Esophagus (tissue), 2 donors: ENCODE results near the gene BMERB1. TPM values are rescaled to one million over a fixed set of nuclear protein-coding genes. Genes with fewer than 3 reads are reported as not detected.

ENCODE experiments used
- H3K27ac ChIP-seq, 2 donors: one replicate each; pipeline ENCODE4 v1.5.1; 2013; ENCODE audit warnings: low read depth in 2 of 2, mild to moderate bottlenecking in 2 of 2, inconsistent platforms in 1 of 2, low read length in 1 of 2, moderate library complexity in 1 of 2
- H3K27me3 ChIP-seq, 2 donors: one replicate each; pipeline ENCODE4 v1.6.1; 2013; ENCODE audit warnings: low read length in 2 of 2, control low read depth in 1 of 2, mild to moderate bottlenecking in 1 of 2; ENCODE audit not compliant: insufficient read depth in 2 of 2, control insufficient read depth in 1 of 2
- H3K36me3 ChIP-seq, 2 donors: one replicate each; pipeline ENCODE4 v1.6.1; 2013; ENCODE audit warnings: low read length in 1 of 2; ENCODE audit not compliant: control insufficient read depth in 2 of 2, insufficient read depth in 2 of 2
- H3K4me1 ChIP-seq, 2 donors: one replicate each; pipeline ENCODE4 v1.6.1; 2013; ENCODE audit warnings: low read length in 1 of 2; ENCODE audit not compliant: control insufficient read depth in 2 of 2, insufficient read depth in 2 of 2
- H3K4me3 ChIP-seq, 2 donors: one replicate each; pipeline ENCODE4 v1.5.1; 2013; ENCODE audit warnings: low read length in 2 of 2, mild to moderate bottlenecking in 2 of 2, low read depth in 1 of 2, moderate library complexity in 1 of 2
- H3K9me3 ChIP-seq, 2 donors: one replicate each; pipeline ENCODE4 v1.6.1; 2013; ENCODE audit warnings: mild to moderate bottlenecking in 2 of 2, low read depth in 1 of 2, low read length in 1 of 2, moderate library complexity in 1 of 2; ENCODE audit not compliant: control insufficient read depth in 2 of 2, insufficient read depth in 1 of 2
- WGBS, 2 donors: extraction: QIAGEN DNeasy Blood & Tissue Kit; methylation state at CpG; one replicate each; pipeline ENCODE4 v1.1.7; 2013; 5-methylcytosine and 5-hydroxymethylcytosine counted together
- polyA plus RNA-seq, 2 donors: library from polyadenylated mRNA; stranded (reverse); fragments of 200-250 nt; gene quantifications; one replicate each; pipeline ENCODE4 v1.2.3, GENCODE V29; 2013
- donor health status: healthy with polysubstance abuse.
- donor health status: Bipolar disorder and iron deficiency.

BMERB1 gene
- polyA plus RNA-seq, 2 donors: 2.4 to 9.5 TPM

DNA sequence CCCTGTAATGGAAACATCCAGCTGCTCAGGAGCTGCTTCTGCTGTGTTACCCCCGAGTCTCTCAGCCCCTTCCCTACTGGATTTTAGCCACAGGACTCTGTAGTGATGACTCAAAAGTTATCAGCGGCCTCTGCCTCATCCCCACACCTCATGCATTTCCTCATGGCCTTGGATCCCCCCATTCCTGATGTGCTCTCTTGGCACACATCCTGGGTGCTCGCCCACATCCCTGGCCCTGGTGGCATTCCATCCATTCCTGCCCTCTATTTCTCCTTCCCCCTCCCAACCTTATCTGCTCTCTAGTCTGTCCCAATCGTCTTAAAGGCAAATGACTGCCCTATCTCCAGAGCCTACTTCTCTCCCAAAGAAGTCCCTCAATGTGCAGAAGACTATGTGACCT is 184.0 kb downstream of the BMERB1 start:
- Histone ChIP-seq H3K27me3 (no peaks in the 10 kb centered on the region), H3K27ac (no peak overlapping the region), H3K9me3 (no peaks in the 10 kb centered on the region), H3K4me1 (no peaks in the 10 kb centered on the region), H3K36me3 (peaks cover 15 to 31% of the 10 kb centered on the region in 2 donors), H3K4me3 (no peak overlapping the region)
- 92 to 94% methylated on average over 4 of the region's 4 CpGs for WGBS, 2 donors

DNA sequence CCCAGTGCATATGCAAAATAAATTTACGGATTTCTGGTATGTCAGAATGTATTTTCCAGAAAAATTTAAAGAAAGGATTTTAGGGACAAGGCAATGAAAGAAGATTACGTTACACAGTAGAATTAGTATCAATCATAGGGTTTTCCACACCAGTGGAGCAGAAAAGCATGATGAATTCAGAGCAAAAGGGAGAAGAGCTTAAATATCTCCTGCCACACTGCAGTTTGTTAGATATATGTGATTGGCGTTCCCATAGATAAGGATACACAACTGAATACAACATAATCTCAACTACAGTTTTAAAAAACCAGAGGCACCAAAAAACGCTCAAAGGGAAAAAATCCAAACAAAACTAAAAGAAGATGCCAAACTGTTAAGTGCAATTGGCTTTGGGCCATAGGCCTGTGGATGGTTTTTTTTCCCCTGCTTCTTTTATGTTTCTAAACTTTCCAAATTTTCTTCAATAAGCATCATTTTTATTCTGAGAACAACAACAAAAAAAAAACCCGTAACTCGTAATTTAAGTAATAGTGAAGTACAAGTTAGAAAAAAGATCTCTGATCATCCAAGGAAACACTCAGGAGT is 186.3 kb downstream of the BMERB1 start:
- H3K36me3 ChIP-seq: peaks cover 20 to 43% of the 10 kb centered on the region in 2 donors
- H3K27ac ChIP-seq: no peak overlapping the region
- 75 to 78% methylated on average over 6 of the region's 6 CpGs for WGBS, 2 donors
- H3K4me1 ChIP-seq: no peaks in the 10 kb centered on the region
- H3K4me3 ChIP-seq: no peak overlapping the region
- H3K27me3 ChIP-seq: no peaks in the 10 kb centered on the region
- no peaks in the 10 kb centered on the region for H3K9me3 ChIP-seq

DNA sequence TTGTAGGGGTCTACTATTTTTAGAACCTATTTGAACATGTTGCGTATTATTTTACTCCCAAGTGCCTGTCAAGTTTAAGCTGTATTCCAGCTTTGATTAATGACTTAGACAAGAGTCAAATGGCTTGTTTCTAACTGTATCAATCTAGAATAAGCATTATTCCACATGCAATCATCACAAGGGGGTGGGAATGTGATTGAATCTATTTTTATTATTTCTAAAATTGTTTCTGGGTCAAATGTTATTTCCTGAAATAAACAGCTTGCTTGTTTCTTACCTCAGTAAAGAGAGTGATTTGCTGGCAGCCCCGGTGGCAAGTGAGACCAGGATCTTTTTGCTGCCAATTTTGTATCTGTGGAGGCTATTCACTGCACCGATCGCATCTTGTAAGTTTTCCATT is 187.1 kb downstream of the BMERB1 start:
- H3K36me3 ChIP-seq: peaks cover 19 to 38% of the 10 kb centered on the region in 2 donors
- H3K27me3 ChIP-seq: no peaks in the 10 kb centered on the region
- H3K27ac ChIP-seq: no peak overlapping the region
- H3K4me3 ChIP-seq: no peak overlapping the region
- 87% methylated on average over 4 of the region's 4 CpGs for WGBS, 2 donors
- no peaks in the 10 kb centered on the region for H3K9me3 ChIP-seq
- H3K4me1 ChIP-seq: no peaks in the 10 kb centered on the region

DNA sequence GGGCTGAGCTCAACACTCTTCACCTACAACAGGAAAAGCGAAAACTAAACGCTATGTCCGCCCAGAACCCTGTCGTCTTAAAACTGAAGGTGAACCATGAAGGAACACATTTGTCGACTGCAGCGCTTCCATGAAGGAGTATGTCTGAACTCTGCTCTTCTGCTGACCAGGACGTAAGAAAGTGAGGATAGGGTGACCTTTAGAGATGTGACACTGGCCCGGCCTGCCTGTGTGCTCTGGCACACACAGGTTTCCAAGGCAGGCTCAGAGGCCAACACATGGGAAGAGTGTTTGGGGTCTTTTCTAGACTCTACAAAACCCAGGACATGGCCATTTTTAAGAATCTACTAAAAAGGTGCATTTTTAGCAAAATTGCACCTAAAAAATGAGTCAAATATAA is 187.5 kb downstream of the BMERB1 start:
- H3K36me3 ChIP-seq: peaks cover 17 to 37% of the 10 kb centered on the region in 2 donors
- WGBS, 2 donors: 84 to 96% methylated on average over 8 of the region's 8 CpGs
- H3K9me3 ChIP-seq: no peaks in the 10 kb centered on the region
- H3K27me3 ChIP-seq: no peaks in the 10 kb centered on the region
- no peak overlapping the region for H3K27ac ChIP-seq
- H3K4me1 ChIP-seq: no peaks in the 10 kb centered on the region
- H3K4me3 ChIP-seq: no peak overlapping the region

DNA sequence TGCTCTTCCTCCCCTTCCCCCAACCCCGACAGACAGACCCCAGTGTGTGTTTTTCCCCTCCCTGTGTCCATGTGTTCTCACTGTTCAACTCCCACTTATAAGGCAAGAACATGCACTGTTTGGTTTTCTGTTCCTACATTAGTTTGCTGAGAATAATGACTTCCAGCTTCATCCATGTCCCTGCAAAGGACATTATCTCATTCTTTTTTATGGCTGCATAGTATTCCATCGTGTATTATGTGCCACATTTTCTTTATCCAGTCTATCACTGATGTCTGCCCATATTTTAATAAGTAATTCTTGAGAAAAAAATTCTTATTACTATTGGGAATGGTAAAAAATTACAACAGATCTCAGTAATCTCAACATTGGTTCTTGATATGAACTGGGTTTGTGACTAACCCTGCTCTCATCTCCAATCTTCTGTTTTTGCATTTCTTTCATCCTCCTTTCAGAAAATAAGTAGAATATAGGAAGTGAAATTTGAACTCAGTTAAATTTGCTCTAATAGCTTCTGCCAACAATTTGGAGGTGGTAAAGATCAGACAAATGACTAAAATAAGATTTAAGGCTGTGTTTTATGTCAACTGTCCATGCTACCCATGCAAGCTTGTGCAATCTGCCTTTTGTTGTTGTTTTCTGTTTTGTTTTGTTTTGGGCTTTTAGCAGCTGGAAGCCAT is 197.5 kb downstream of the BMERB1 start:
- Histone ChIP-seq H3K36me3 (peaks cover 11 to 18% of the 10 kb centered on the region in 2 donors), H3K4me3 (no peak overlapping the region), H3K4me1 (no peaks in the 10 kb centered on the region), H3K27ac (no peak overlapping the region), H3K27me3 (no peaks in the 10 kb centered on the region), H3K9me3 (no peaks in the 10 kb centered on the region)
- WGBS, 2 donors: 97 to 100% methylated on average over 2 of the region's 2 CpGs

DNA sequence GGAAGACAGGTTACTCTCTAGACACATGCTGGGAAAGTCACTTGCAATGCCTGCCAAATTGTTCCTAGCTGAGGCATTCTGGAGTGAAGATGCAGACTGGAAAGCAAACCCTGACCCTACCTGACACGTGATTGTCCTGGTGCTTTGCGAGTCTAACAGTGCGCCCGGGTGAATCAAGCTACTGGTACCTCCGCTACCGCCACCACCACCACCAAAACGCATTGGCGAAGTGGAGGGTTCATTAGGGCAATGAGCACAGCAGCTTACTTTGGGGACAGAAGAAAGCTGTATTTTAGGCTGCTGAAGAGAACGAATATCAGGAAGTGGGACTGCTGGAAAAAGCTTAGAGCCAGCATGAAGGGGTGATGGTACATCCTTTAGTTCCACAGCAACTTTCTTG is 201.5 kb downstream of the BMERB1 start:
- WGBS, 2 donors: 93 to 94% methylated on average over 9 of the region's 9 CpGs
- Histone ChIP-seq H3K9me3 (no peaks in the 10 kb centered on the region), H3K27me3 (no peaks in the 10 kb centered on the region), H3K4me3 (no peak overlapping the region), H3K4me1 (no peaks in the 10 kb centered on the region), H3K36me3 (peaks cover 9 to 21% of the 10 kb centered on the region in 2 donors), H3K27ac (no peak overlapping the region)

DNA sequence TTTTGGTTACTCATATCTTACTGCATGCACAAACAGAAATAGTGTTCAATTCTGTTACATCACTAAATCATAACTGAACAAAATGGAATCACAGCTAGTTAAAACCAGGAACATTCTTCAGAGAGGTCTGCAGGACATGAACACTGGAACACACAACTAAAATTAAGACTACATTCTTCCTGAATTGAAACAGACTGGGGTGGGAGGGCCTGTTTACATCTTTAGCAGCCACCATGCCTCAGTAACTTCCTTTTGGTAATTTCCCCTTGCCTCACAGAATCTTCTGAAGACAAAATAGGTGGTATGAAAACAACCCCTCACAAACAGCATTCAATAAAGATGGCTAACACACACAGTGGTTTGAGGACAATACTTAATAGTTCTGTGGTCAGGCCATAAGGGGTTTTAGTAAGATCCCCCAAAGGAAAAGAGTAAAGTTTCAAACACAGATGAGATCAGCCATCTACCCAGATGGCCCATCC is 202.0 kb downstream of the BMERB1 start:
- H3K9me3 ChIP-seq: no peaks in the 10 kb centered on the region
- H3K27ac ChIP-seq: no peak overlapping the region
- H3K27me3 ChIP-seq: no peaks in the 10 kb centered on the region
- H3K4me3 ChIP-seq: no peak overlapping the region
- H3K4me1 ChIP-seq: no peaks in the 10 kb centered on the region
- H3K36me3 ChIP-seq: peaks cover 9 to 21% of the 10 kb centered on the region in 2 donors

Other genes with a start within 250 kb of the BMERB1 start
- 10 to 100 TPM; 18.2 to 25.8 TPM for gene NPIPA5, start 56.3 kb upstream of the BMERB1 start, polyA plus RNA-seq
- gene MPV17L, start 38.8 kb upstream of the BMERB1 start, polyA plus RNA-seq: 1 to 10 TPM; 1.0 TPM
- gene MARF1, start 208.6 kb downstream of the BMERB1 start, polyA plus RNA-seq: 10 to 100 TPM in 1 of 2 donors, 1 to 10 TPM in 1; 9.9 to 10.3 TPM
- 10 to 100 TPM; 11.6 to 14.3 TPM for gene NDE1, start 215.7 kb downstream of the BMERB1 start, polyA plus RNA-seq